ENCODE data around the gene MYLK3. TPM values are rescaled to one million over a fixed set of nuclear protein-coding genes. Genes with fewer than 3 reads are reported as not detected.
A peak's percentile ranks its signal among the peaks of the same experiment; 100 is the strongest.

MYLK3 gene
- total RNA-seq, 1 donor = under 0.01 TPM

DNA sequence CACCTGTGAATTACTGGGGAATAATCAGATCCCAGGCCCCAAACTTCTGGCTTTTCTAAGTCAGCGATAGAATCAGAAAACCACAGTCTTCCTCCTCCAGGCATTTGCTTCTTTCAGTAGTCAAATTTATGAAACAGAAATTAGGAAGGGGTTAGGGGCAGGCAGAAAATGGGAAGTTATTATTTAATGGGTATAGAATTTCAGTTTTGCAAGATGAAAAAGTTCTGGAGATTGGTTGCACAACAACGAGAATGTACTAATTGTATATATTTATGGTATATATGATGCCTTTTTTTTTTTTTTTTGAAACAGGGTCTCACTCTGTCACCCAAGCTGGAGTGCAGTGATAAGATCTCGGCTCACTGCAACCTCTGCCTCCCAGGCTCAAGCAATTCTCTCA is 35.2 kb downstream of the MYLK3 start:
- H4K20me1 ChIP-seq (ENCODE audit: insufficient read depth, low read length) = no peaks in the 10 kb centered on the region
- no peaks in the 10 kb centered on the region for H3K79me2 ChIP-seq (ENCODE audit: insufficient read depth, low read length)
- TF ChIP-seq, protein P1, sequence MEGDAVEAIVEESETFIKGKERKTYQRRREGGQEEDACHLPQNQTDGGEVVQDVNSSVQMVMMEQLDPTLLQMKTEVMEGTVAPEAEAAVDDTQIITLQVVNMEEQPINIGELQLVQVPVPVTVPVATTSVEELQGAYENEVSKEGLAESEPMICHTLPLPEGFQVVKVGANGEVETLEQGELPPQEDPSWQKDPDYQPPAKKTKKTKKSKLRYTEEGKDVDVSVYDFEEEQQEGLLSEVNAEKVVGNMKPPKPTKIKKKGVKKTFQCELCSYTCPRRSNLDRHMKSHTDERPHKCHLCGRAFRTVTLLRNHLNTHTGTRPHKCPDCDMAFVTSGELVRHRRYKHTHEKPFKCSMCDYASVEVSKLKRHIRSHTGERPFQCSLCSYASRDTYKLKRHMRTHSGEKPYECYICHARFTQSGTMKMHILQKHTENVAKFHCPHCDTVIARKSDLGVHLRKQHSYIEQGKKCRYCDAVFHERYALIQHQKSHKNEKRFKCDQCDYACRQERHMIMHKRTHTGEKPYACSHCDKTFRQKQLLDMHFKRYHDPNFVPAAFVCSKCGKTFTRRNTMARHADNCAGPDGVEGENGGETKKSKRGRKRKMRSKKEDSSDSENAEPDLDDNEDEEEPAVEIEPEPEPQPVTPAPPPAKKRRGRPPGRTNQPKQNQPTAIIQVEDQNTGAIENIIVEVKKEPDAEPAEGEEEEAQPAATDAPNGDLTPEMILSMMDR (IDR thresholded peaks at IDR 0.05; ENCODE audit: extremely low read depth, low read depth, low read length) = no peak
- no peak overlapping the region for H3K4me2 ChIP-seq (ENCODE audit: insufficient read depth, low read length)
- no peak for DNase-seq (ENCODE audit: insufficient read length, low spot score, missing footprints)
- no peaks in the 10 kb centered on the region for H3K4me1 ChIP-seq (ENCODE audit: insufficient read depth, low read length)
- no peaks in the 10 kb centered on the region for H3K9me3 ChIP-seq (ENCODE audit: low read depth, low read length)
- peaks cover 3% of the 10 kb centered on the region for H3K27me3 ChIP-seq (ENCODE audit: insufficient read depth, low read length)
- H3K4me3 ChIP-seq (ENCODE audit: insufficient read depth, low read length) = no peak overlapping the region
- H2AFZ ChIP-seq (ENCODE audit: low read length) = no peak overlapping the region
- H3K36me3 ChIP-seq (ENCODE audit: insufficient read depth, low read length) = no peaks in the 10 kb centered on the region
- no peak overlapping the region for H3K27ac ChIP-seq (ENCODE audit: low read depth, low read length)

DNA sequence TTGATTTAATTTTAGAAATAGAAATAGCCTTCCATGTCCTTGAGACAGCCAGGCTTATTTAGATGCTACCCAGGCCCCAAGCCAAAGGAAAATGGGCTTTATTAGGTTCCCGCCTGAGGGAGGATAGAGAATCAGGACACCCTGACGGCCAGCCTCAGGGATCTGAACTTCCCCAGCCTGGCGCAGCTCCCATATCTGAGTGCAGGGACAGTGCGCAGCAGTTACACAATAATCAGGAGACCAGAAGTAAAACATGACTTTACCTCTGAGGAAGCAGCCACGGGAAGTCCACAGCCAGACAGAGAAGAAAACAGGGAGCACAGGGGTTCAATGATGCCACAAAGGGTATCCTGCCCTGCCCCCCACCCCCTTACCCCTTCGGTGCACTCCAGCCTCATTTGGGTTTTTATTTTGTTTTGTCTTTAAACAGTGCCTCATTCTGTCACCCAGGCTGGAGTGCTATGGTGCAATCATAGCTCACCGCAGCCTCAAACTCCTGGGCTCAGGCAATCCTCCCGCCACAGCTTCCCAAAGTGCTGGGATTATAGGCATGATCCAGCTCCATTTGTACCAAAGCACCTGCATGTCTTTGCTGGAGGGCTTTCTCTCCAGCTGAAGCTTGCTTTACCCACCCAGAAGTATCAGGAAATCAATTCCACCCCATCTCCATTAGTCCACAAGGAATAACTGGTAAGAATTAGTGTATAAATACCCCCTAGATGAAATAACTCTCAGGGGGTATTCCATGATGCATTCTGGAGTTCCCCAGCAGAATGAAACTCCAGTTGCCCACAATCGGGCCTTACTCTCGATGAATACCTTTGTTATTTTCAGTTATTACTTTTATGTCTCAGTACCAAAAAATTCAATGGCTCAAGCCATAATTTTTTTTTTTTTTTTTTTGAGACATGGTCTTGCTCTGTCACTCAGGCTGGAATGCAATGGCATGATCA is 36.8 kb downstream of the MYLK3 start:
- Histone ChIP-seq H3K4me1 (ENCODE audit: insufficient read depth, low read length) (no peaks in the 10 kb centered on the region), H3K4me3 (ENCODE audit: insufficient read depth, low read length) (no peak overlapping the region), H3K27ac (ENCODE audit: low read depth, low read length) (no peak overlapping the region), H4K20me1 (ENCODE audit: insufficient read depth, low read length) (no peaks in the 10 kb centered on the region), H3K79me2 (ENCODE audit: insufficient read depth, low read length) (no peaks in the 10 kb centered on the region), H3K36me3 (ENCODE audit: insufficient read depth, low read length) (no peaks in the 10 kb centered on the region), H2AFZ (ENCODE audit: low read length) (no peak overlapping the region), H3K9me3 (ENCODE audit: low read depth, low read length) (no peaks in the 10 kb centered on the region), H3K27me3 (ENCODE audit: insufficient read depth, low read length) (no peaks in the 10 kb centered on the region), H3K4me2 (ENCODE audit: insufficient read depth, low read length) (peak overlapping the region; percentile 23)
- TF ChIP-seq, protein P1 (IDR thresholded peaks at IDR 0.05; ENCODE audit: extremely low read depth, low read depth, low read length) = no peak
- no peak for DNase-seq (ENCODE audit: insufficient read length, low spot score, missing footprints)

DNA sequence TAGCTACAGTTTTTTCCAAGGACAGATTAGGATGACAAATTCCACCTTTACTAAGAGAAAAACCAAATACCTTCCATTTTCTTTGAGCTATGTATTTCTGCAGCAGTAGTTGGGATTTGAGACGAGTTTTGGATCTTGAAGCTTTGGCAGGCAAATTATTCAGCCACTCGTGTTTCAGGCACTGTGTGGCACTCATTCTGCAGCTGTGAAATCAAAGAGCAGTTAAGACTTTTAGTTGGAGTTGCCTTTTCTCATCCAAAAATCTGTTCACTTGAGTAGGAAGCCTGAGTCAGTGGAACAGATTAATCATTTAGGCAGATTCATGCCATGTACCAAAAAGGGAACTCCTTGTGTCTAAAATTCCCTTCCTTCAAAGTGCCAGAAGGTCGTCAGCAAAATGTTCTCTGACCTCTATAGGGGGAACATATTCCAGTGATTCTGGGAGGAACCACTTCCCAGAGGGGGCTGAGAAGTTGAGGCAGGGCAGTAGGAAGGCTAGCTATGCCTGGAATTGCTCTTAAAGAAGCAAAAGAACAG is 38.6 kb downstream of the MYLK3 start:
- Histone ChIP-seq H3K79me2 (ENCODE audit: insufficient read depth, low read length) (no peaks in the 10 kb centered on the region), H4K20me1 (ENCODE audit: insufficient read depth, low read length) (no peaks in the 10 kb centered on the region), H3K36me3 (ENCODE audit: insufficient read depth, low read length) (no peaks in the 10 kb centered on the region), H3K4me2 (ENCODE audit: insufficient read depth, low read length) (no peak overlapping the region), H3K27me3 (ENCODE audit: insufficient read depth, low read length) (no peaks in the 10 kb centered on the region), H3K4me1 (ENCODE audit: insufficient read depth, low read length) (no peaks in the 10 kb centered on the region), H3K9me3 (ENCODE audit: low read depth, low read length) (no peaks in the 10 kb centered on the region), H3K27ac (ENCODE audit: low read depth, low read length) (no peak overlapping the region), H3K4me3 (ENCODE audit: insufficient read depth, low read length) (no peak overlapping the region), H2AFZ (ENCODE audit: low read length) (no peak overlapping the region)
- TF ChIP-seq, protein P1 (IDR thresholded peaks at IDR 0.05; ENCODE audit: extremely low read depth, low read depth, low read length) = no peak
- no peak for DNase-seq (ENCODE audit: insufficient read length, low spot score, missing footprints)

DNA sequence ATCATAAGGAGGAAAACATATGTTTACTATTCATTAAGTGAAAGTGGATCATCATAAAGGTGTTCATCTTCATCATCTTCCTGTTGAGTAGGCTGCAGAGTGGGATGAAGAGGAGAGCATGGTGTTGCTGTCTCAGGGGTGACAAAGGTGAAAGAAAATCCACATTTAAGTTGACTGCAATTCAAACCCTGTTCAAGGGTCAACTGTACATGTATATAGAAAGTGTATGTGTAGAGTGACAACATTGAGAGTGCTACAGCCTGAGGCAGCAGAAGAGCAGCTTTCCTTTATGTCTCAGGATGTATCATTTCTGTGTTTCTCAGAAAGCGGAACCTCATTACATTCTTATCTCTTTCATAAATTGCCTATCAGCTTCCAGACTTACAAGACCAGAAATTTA is 41.5 kb downstream of the MYLK3 start:
- Histone ChIP-seq H3K27me3 (ENCODE audit: insufficient read depth, low read length) (no peaks in the 10 kb centered on the region), H3K79me2 (ENCODE audit: insufficient read depth, low read length) (no peaks in the 10 kb centered on the region), H3K36me3 (ENCODE audit: insufficient read depth, low read length) (no peaks in the 10 kb centered on the region), H3K9me3 (ENCODE audit: low read depth, low read length) (no peaks in the 10 kb centered on the region), H3K4me1 (ENCODE audit: insufficient read depth, low read length) (no peaks in the 10 kb centered on the region), H2AFZ (ENCODE audit: low read length) (no peak overlapping the region), H3K27ac (ENCODE audit: low read depth, low read length) (no peak overlapping the region), H3K4me3 (ENCODE audit: insufficient read depth, low read length) (no peak overlapping the region), H3K4me2 (ENCODE audit: insufficient read depth, low read length) (no peak overlapping the region), H4K20me1 (ENCODE audit: insufficient read depth, low read length) (no peaks in the 10 kb centered on the region)
- DNase-seq (ENCODE audit: insufficient read length, low spot score, missing footprints) = no peak
- TF ChIP-seq, protein P1 (IDR thresholded peaks at IDR 0.05; ENCODE audit: extremely low read depth, low read depth, low read length) = no peak
